H1 (cell line): ENCODE measurements around the gene NADK. TPM values are rescaled to one million over a fixed set of nuclear protein-coding genes. Genes with fewer than 3 reads are reported as not detected.
A peak's percentile ranks its signal among the peaks of the same experiment; 100 is the strongest.
"Not testable (repeated sequence)": the region's sequence is repeated elsewhere in the genome, so short reads cannot be mapped to it uniquely, and the experiment has no call there.

Experiments used
- CTCF ChIA-PET: fragments of 300-600 bp; sonication (Branson Sonifier 250); formaldehyde crosslinking; loops from one replicate; lab custom pipeline; 2021; ENCODE audit not compliant: partially characterized antibody; lab: Charles Lee
- POLR2A ChIA-PET: fragments of 300-600 bp; sonication (Branson Sonifier 250); formaldehyde crosslinking; loops from one replicate; lab custom pipeline; 2021; ENCODE audit warnings: inconsistent platforms; ENCODE audit not compliant: partially characterized antibody; lab: Charles Lee
- DNase-seq, 2 experiments: peaks; one replicate each; pipeline versions ENCODE4 v3.0.0 to v3.0.0-alpha.2; 2010 to 2022; ENCODE audit warnings: low spot score in 2 of 2, low read depth in 1 of 2, mixed read lengths in 1 of 2
- FAIRE-seq: peaks from 2 replicates; lab custom pipeline; 2011; peaks lifted over from hg19 to GRCh38; lab: Jason Lieb, UNC
- H2AFZ ChIP-seq: 2 replicates; pipeline ENCODE4 v1.8.1; 2012; ENCODE audit warnings: low read length, inconsistent platforms
- H2AK5ac ChIP-seq: 2 replicates; pipeline ENCODE4 v1.6.1; 2013; ENCODE audit warnings: low read depth, low read length
- H2BK120ac ChIP-seq: replicated peaks from 2 replicates; pipeline ENCODE3; 2013; ENCODE audit warnings: low read depth, low read length, inconsistent platforms
- H2BK12ac ChIP-seq: 2 replicates; pipeline ENCODE4 v1.6.1; 2013; ENCODE audit warnings: low read depth, low read length
- H2BK15ac ChIP-seq: 2 replicates; pipeline ENCODE4 v1.6.1; 2013; ENCODE audit warnings: low read length
- H2BK20ac ChIP-seq: 2 replicates; pipeline ENCODE4 v1.6.1; 2013; ENCODE audit warnings: low read length
- H2BK5ac ChIP-seq: 2 replicates; pipeline ENCODE4 v1.6.1; 2013; ENCODE audit warnings: low read depth, low read length
- H3K14ac ChIP-seq: 2 replicates; pipeline ENCODE4 v1.6.1; 2013; ENCODE audit warnings: inconsistent platforms; ENCODE audit not compliant: insufficient read length
- H3K18ac ChIP-seq: 2 replicates; pipeline ENCODE4 v1.6.1; 2013; ENCODE audit warnings: low read length; ENCODE audit errors: extremely low read depth
- H3K23ac ChIP-seq: 2 replicates; pipeline ENCODE4 v1.6.1; 2013; ENCODE audit warnings: inconsistent platforms; ENCODE audit not compliant: insufficient read length
- H3K23me2 ChIP-seq: 2 replicates; pipeline ENCODE4 v1.6.1; 2013; ENCODE audit warnings: low read depth, low read length
- H3K27ac ChIP-seq: 2 replicates; pipeline ENCODE4 v1.6.1; 2011; ENCODE audit warnings: low read depth, low read length, inconsistent platforms
- H3K27me3 ChIP-seq, 4 experiments: replicated peaks in 1 of 4; 1 replicate in 1 of 4; 2 replicates in 3 of 4; pipeline versions ENCODE4 v1.6.1 to v1.8.1; 2011 to 2013; ENCODE audit warnings: low read length in 3 of 4, mild to moderate bottlenecking in 3 of 4, inconsistent platforms in 2 of 4, mixed read lengths in 2 of 4, moderate library complexity in 1 of 4; ENCODE audit not compliant: control insufficient read depth in 3 of 4, insufficient read depth in 3 of 4; ENCODE audit errors: extremely low read depth in 1 of 4
- H3K36me3 ChIP-seq, 4 experiments: 2 replicates each; pipeline versions ENCODE4 v1.6.1 to v1.8.1; 2011 to 2013; ENCODE audit warnings: mild to moderate bottlenecking in 4 of 4, low read length in 3 of 4, moderate library complexity in 2 of 4, control low read depth in 1 of 4, inconsistent platforms in 1 of 4; ENCODE audit not compliant: insufficient read depth in 4 of 4, control insufficient read depth in 2 of 4
- H3K4ac ChIP-seq: replicated peaks from 2 replicates; pipeline ENCODE3; 2013; ENCODE audit warnings: low read length, low read depth, mixed read lengths, inconsistent platforms; ENCODE audit not compliant: insufficient read length
- H3K4me1 ChIP-seq, 4 experiments: replicated peaks in 1 of 4; 1 replicate in 1 of 4; 2 replicates in 3 of 4; pipeline versions ENCODE4 v1.6.1 to v1.8.1; 2011 to 2013; ENCODE audit warnings: low read length in 3 of 4, inconsistent platforms in 2 of 4, mixed read lengths in 1 of 4; ENCODE audit not compliant: insufficient read depth in 4 of 4, control insufficient read depth in 3 of 4
- H3K4me2 ChIP-seq, 2 experiments: 2 replicates each; pipeline versions ENCODE4 v1.6.1 to v1.8.1; 2011 to 2013; ENCODE audit warnings: low read depth in 2 of 2, low read length in 2 of 2, control low read depth in 1 of 2, inconsistent platforms in 1 of 2, mild to moderate bottlenecking in 1 of 2; ENCODE audit not compliant: insufficient read depth in 1 of 2
- H3K4me3 ChIP-seq, 4 experiments: fragments of 200-600, 300-600 bp in 1 of 4; sonication (generic), shearing (Covaris generic), sonication (Bioruptor Twin) in 1 of 4; 2 replicates each; pipeline versions ENCODE4 v1.5.1 to v1.8.1; 2011 to 2016; ENCODE audit warnings: low read length in 4 of 4, low read depth in 3 of 4, control low read depth in 2 of 4, inconsistent platforms in 2 of 4, mild to moderate bottlenecking in 2 of 4, mixed read lengths in 1 of 4, moderate library complexity in 1 of 4; ENCODE audit not compliant: insufficient read depth in 2 of 4; ENCODE audit errors: extremely low read depth in 1 of 4
- H3K56ac ChIP-seq: replicated peaks from 2 replicates; pipeline ENCODE3; 2013; ENCODE audit warnings: low read depth, mild to moderate bottlenecking, mixed read lengths, low read length, inconsistent platforms; ENCODE audit not compliant: insufficient read length
- H3K79me1 ChIP-seq: 2 replicates; pipeline ENCODE4 v1.6.1; 2013; ENCODE audit warnings: low read depth, low read length, control low read depth
- H3K79me2 ChIP-seq, 2 experiments: 2 replicates each; pipeline versions ENCODE4 v1.6.1 to v1.8.1; 2012 to 2013; ENCODE audit warnings: low read length in 2 of 2, mild to moderate bottlenecking in 2 of 2, inconsistent platforms in 1 of 2; ENCODE audit not compliant: insufficient read depth in 2 of 2, control insufficient read depth in 1 of 2
- H3K9ac ChIP-seq, 4 experiments: replicated peaks in 1 of 4; 1 replicate in 1 of 4; 2 replicates in 3 of 4; pipeline versions ENCODE4 v1.6.1 to v1.8.1; 2011 to 2013; ENCODE audit warnings: low read depth in 3 of 4, low read length in 3 of 4, control low read depth in 2 of 4, mild to moderate bottlenecking in 2 of 4, moderate library complexity in 2 of 4, inconsistent platforms in 1 of 4; ENCODE audit errors: extremely low read depth in 1 of 4
- H3K9me3 ChIP-seq, 2 experiments: 2 replicates each; pipeline versions ENCODE4 v1.6.1 to v1.8.1; 2012 to 2013; ENCODE audit warnings: mild to moderate bottlenecking in 2 of 2, moderate library complexity in 2 of 2, control low read depth in 1 of 2, inconsistent platforms in 1 of 2, low read depth in 1 of 2, low read length in 1 of 2, mixed read lengths in 1 of 2; ENCODE audit not compliant: insufficient read depth in 2 of 2
- H4K20me1 ChIP-seq, 2 experiments: replicated peaks in 1 of 2; 2 replicates each; pipeline versions ENCODE3 to v1.8.1; 2011 to 2013; ENCODE audit warnings: inconsistent platforms in 2 of 2, low read length in 2 of 2, mild to moderate bottlenecking in 1 of 2; ENCODE audit not compliant: insufficient read depth in 2 of 2, control insufficient read depth in 1 of 2
- H4K5ac ChIP-seq: 2 replicates; pipeline ENCODE4 v1.6.1; 2013; ENCODE audit warnings: low read length, low read depth, mixed read lengths, inconsistent platforms; ENCODE audit not compliant: insufficient read length
- H4K8ac ChIP-seq: 2 replicates; pipeline ENCODE4 v1.8.0; 2013; ENCODE audit warnings: mild to moderate bottlenecking, moderate library complexity, low read length, inconsistent platforms; ENCODE audit not compliant: insufficient read depth; ENCODE audit errors: extremely low read depth
- H4K91ac ChIP-seq: replicated peaks from 2 replicates; pipeline ENCODE3; 2013; ENCODE audit warnings: low read length, mixed read lengths, inconsistent platforms; ENCODE audit not compliant: insufficient read length
- WGBS, 2 experiments: shearing (Covaris generic) in 1 of 2; methylation state at CpG; one replicate each; pipeline versions ENCODE4 v1.1.6 to v1.1.7; 2013 to 2015; ENCODE audit warnings: low lambda C conversion rate in 2 of 2, mixed read lengths in 2 of 2, inconsistent platforms in 1 of 2, low coverage in 1 of 2, missing lambda C conversion rate in 1 of 2; ENCODE audit not compliant: insufficient replicate concordance in 2 of 2, insufficient coverage in 1 of 2, insufficient read length in 1 of 2; ENCODE audit errors: extremely low coverage in 1 of 2, missing lambda C conversion rate in 1 of 2; 5-methylcytosine and 5-hydroxymethylcytosine counted together
- polyA plus RNA-seq, 7 experiments: library from polyadenylated mRNA; depleted of rRNA in 3 of 7; stranded (reverse) in 5 of 7; unstranded in 2 of 7; fragments of >200 nt in 5 of 7; fragments of 200-250 nt in 2 of 7; gene quantifications; 1 replicate in 5 of 7; 2 replicates in 1 of 7; 4 replicates in 1 of 7; pipeline versions ENCODE4 v1.2.1 to v1.2.3, GENCODE V29; 2011 to 2013; ENCODE audit warnings: missing spikeins in 2 of 7, mixed read lengths in 2 of 7
- total RNA-seq: library from RNA; stranded (reverse); fragmentation: NEBNext Ultra II Directional; extraction: Animal tissue kit (Norgen Biotek cat#: 25700); gene quantifications from 2 replicates; pipeline ENCODE4 v1.2.1, GENCODE V29; 2021
- TF ChIP-seq, protein P1 (sequence below): IDR thresholded peaks from 2 replicates; pipeline ENCODE4 v1.6.1; 2012; ENCODE audit warnings: inconsistent platforms

Gene NADK
- total and polyA plus RNA-seq, 2 of the 8 experiments (the other 6 are each of a cell fraction or from before 2014, with no cell fraction given): 78.0 to 89.7 TPM

DNA sequence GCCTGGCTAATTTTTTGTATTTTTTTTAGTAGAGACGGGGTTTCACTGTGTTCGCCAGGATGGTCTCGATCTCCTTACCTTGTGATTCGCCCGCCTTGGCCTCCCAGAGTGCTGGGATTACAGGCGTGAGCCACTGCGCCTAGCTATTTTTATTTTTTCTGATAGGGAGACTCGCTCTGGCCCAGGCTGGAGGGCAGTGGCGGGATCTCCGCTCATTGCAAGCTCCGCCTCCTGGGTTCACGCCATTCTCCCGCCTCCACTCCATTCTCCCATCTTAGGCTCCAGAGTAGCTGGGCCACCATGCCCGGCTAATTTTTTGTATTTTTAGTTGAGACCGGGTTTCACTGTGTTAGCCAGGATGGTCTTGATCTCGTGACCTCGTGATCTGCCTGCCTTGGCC, 52.2 kb downstream of the NADK start:
- H2BK5ac ChIP-seq, H3K4me2 ChIP-seq, H3K27me3 ChIP-seq, H3K4ac ChIP-seq, H4K8ac ChIP-seq, H3K23me2 ChIP-seq, H3K56ac ChIP-seq, DNase-seq, H3K27ac ChIP-seq, H3K9ac ChIP-seq, H2BK12ac ChIP-seq, H3K9me3 ChIP-seq, H2BK20ac ChIP-seq, H3K14ac ChIP-seq: not testable (repeated sequence)
- POLR2A ChIA-PET: interaction anchor here (1.4 kb wide), 1 partner anchor 56 kb away, joined by 4 read pairs; no protein-coding TSS in a partner anchor
- TF ChIP-seq, protein P1, sequence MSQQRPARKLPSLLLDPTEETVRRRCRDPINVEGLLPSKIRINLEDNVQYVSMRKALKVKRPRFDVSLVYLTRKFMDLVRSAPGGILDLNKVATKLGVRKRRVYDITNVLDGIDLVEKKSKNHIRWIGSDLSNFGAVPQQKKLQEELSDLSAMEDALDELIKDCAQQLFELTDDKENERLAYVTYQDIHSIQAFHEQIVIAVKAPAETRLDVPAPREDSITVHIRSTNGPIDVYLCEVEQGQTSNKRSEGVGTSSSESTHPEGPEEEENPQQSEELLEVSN: peak; percentile 66; the same call in 1 of the 2 replicates
- TF ChIP-seq, all 59 proteins: peak for 1; not testable (repeated sequence) for 58
- H3K18ac ChIP-seq, H3K4me3 ChIP-seq, H2AK5ac ChIP-seq, H3K36me3 ChIP-seq, H2BK15ac ChIP-seq, H4K91ac ChIP-seq, H4K20me1 ChIP-seq, H3K23ac ChIP-seq, H3K79me1 ChIP-seq, H3K4me1 ChIP-seq, H2AFZ ChIP-seq, H4K5ac ChIP-seq, H3K79me2 ChIP-seq, H2BK120ac ChIP-seq, FAIRE-seq: not testable (repeated sequence)
- 94% methylated on average over 17 of the region's 17 CpGs; no CpG with 5 or more reads in 1 of the 2 experiments for WGBS, 2 experiments
- CTCF ChIA-PET: interaction anchor here (0.6 kb wide), 1 partner anchor 110 kb away, joined by 3 read pairs; no protein-coding TSS in a partner anchor
